ENCODE data around the gene MAP2K4. TPM values are rescaled to one million over a fixed set of nuclear protein-coding genes. Genes with fewer than 3 reads are reported as not detected.

The MAP2K4 gene
- total RNA-seq, 1 experiment from 2014 or later = 24.4 TPM

DNA sequence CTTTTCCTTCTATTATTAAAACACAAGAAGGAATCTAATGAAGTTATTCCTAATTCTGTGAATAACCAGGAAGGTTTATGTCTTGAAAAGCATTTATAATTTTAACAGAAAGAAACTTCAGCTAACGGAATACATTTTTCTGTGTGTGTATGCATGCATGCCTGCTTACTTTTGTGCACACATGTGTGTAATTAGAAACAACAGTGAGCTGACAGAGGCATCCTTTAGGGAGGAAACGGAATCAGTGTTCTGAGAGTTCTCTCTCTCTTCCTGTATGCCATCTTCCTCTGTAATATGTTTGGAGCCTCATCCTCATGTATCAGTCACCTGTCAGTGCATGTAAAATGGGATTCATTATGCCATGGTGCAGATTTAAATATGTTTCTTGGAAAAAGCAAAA, 107.0 kb downstream of the MAP2K4 start:
- Mint-ChIP-seq H3K36me3 (peaks cover 55% of the 10 kb centered on the region), H3K27me3 (ENCODE audit: low read depth) (no peaks in the 10 kb centered on the region), H3K4me1 (peaks cover 26% of the 10 kb centered on the region), H3K27ac (no peak overlapping the region), H3K4me3 (no peak overlapping the region), H3K9me3 (peaks cover 12% of the 10 kb centered on the region)
- ChIA-PET POLR2A (no interaction called here), CTCF (no interaction called here)
- ATAC-seq = no peak
- TF ChIP-seq, protein P1, sequence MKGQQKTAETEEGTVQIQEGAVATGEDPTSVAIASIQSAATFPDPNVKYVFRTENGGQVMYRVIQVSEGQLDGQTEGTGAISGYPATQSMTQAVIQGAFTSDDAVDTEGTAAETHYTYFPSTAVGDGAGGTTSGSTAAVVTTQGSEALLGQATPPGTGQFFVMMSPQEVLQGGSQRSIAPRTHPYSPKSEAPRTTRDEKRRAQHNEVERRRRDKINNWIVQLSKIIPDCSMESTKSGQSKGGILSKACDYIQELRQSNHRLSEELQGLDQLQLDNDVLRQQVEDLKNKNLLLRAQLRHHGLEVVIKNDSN (CRISPR knock-in tag; IDR thresholded peaks at IDR 0.05) = no peak
- TF ChIP-seq, protein P2, sequence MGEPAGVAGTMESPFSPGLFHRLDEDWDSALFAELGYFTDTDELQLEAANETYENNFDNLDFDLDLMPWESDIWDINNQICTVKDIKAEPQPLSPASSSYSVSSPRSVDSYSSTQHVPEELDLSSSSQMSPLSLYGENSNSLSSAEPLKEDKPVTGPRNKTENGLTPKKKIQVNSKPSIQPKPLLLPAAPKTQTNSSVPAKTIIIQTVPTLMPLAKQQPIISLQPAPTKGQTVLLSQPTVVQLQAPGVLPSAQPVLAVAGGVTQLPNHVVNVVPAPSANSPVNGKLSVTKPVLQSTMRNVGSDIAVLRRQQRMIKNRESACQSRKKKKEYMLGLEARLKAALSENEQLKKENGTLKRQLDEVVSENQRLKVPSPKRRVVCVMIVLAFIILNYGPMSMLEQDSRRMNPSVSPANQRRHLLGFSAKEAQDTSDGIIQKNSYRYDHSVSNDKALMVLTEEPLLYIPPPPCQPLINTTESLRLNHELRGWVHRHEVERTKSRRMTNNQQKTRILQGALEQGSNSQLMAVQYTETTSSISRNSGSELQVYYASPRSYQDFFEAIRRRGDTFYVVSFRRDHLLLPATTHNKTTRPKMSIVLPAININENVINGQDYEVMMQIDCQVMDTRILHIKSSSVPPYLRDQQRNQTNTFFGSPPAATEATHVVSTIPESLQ (CRISPR knock-in tag; IDR thresholded peaks at IDR 0.05) = no peak
- TF ChIP-seq, protein P3, sequence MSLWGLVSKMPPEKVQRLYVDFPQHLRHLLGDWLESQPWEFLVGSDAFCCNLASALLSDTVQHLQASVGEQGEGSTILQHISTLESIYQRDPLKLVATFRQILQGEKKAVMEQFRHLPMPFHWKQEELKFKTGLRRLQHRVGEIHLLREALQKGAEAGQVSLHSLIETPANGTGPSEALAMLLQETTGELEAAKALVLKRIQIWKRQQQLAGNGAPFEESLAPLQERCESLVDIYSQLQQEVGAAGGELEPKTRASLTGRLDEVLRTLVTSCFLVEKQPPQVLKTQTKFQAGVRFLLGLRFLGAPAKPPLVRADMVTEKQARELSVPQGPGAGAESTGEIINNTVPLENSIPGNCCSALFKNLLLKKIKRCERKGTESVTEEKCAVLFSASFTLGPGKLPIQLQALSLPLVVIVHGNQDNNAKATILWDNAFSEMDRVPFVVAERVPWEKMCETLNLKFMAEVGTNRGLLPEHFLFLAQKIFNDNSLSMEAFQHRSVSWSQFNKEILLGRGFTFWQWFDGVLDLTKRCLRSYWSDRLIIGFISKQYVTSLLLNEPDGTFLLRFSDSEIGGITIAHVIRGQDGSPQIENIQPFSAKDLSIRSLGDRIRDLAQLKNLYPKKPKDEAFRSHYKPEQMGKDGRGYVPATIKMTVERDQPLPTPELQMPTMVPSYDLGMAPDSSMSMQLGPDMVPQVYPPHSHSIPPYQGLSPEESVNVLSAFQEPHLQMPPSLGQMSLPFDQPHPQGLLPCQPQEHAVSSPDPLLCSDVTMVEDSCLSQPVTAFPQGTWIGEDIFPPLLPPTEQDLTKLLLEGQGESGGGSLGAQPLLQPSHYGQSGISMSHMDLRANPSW (CRISPR knock-in tag; conservative IDR thresholded peaks at IDR 0.05; ENCODE audit: low read depth) = no peak
- TF ChIP-seq, protein P4, sequence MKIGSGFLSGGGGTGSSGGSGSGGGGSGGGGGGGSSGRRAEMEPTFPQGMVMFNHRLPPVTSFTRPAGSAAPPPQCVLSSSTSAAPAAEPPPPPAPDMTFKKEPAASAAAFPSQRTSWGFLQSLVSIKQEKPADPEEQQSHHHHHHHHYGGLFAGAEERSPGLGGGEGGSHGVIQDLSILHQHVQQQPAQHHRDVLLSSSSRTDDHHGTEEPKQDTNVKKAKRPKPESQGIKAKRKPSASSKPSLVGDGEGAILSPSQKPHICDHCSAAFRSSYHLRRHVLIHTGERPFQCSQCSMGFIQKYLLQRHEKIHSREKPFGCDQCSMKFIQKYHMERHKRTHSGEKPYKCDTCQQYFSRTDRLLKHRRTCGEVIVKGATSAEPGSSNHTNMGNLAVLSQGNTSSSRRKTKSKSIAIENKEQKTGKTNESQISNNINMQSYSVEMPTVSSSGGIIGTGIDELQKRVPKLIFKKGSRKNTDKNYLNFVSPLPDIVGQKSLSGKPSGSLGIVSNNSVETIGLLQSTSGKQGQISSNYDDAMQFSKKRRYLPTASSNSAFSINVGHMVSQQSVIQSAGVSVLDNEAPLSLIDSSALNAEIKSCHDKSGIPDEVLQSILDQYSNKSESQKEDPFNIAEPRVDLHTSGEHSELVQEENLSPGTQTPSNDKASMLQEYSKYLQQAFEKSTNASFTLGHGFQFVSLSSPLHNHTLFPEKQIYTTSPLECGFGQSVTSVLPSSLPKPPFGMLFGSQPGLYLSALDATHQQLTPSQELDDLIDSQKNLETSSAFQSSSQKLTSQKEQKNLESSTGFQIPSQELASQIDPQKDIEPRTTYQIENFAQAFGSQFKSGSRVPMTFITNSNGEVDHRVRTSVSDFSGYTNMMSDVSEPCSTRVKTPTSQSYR (CRISPR knock-in tag; IDR thresholded peaks at IDR 0.05) = no peak
- TF ChIP-seq NFATC4 (CRISPR knock-in tag; IDR thresholded peaks at IDR 0.05) (no peak), CREB1 (CRISPR knock-in tag; IDR thresholded peaks at IDR 0.05) (no peak), FOXJ3 (CRISPR knock-in tag; IDR thresholded peaks at IDR 0.05; ENCODE audit: borderline replicate concordance) (no peak), NR2C2 (CRISPR knock-in tag; IDR thresholded peaks at IDR 0.05) (no peak), SMAD3 (CRISPR knock-in tag; IDR thresholded peaks at IDR 0.05; ENCODE audit: borderline replicate concordance) (no peak), NFE2L1 (CRISPR knock-in tag; IDR thresholded peaks at IDR 0.05) (no peak)
- TF ChIP-seq, protein P5, sequence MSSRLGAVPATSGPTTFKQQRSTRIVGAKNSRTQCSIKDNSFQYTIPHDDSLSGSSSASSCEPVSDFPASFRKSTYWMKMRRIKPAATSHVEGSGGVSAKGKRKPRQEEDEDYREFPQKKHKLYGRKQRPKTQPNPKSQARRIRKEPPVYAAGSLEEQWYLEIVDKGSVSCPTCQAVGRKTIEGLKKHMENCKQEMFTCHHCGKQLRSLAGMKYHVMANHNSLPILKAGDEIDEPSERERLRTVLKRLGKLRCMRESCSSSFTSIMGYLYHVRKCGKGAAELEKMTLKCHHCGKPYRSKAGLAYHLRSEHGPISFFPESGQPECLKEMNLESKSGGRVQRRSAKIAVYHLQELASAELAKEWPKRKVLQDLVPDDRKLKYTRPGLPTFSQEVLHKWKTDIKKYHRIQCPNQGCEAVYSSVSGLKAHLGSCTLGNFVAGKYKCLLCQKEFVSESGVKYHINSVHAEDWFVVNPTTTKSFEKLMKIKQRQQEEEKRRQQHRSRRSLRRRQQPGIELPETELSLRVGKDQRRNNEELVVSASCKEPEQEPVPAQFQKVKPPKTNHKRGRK (CRISPR knock-in tag; IDR thresholded peaks at IDR 0.05; ENCODE audit: borderline replicate concordance) = no peak
- TF ChIP-seq, protein P6, sequence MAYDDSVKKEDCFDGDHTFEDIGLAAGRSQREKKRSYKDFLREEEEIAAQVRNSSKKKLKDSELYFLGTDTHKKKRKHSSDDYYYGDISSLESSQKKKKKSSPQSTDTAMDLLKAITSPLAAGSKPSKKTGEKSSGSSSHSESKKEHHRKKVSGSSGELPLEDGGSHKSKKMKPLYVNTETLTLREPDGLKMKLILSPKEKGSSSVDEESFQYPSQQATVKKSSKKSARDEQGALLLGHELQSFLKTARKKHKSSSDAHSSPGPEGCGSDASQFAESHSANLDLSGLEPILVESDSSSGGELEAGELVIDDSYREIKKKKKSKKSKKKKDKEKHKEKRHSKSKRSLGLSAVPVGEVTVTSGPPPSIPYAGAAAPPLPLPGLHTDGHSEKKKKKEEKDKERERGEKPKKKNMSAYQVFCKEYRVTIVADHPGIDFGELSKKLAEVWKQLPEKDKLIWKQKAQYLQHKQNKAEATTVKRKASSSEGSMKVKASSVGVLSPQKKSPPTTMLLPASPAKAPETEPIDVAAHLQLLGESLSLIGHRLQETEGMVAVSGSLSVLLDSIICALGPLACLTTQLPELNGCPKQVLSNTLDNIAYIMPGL (CRISPR knock-in tag; IDR thresholded peaks at IDR 0.05) = no peak
- TF ChIP-seq, protein P7, sequence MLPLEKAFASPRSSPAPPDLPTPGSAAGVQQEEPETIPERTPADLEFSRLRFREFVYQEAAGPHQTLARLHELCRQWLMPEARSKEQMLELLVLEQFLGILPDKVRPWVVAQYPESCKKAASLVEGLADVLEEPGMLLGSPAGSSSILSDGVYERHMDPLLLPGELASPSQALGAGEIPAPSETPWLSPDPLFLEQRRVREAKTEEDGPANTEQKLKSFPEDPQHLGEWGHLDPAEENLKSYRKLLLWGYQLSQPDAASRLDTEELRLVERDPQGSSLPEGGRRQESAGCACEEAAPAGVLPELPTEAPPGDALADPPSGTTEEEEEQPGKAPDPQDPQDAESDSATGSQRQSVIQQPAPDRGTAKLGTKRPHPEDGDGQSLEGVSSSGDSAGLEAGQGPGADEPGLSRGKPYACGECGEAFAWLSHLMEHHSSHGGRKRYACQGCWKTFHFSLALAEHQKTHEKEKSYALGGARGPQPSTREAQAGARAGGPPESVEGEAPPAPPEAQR (CRISPR knock-in tag; IDR thresholded peaks at IDR 0.05) = no peak
- no peak for DNase-seq (ENCODE audit: low spot score)
